Measurements from ENCODE around the gene AGAP1. TPM values are rescaled to one million over a fixed set of nuclear protein-coding genes. Genes with fewer than 3 reads are reported as not detected.

The AGAP1 gene
- total RNA-seq, 1 donor from 2014 or later: 20.4 TPM

- H3K9ac ChIP-seq: no peak overlapping the region
- H3K27ac ChIP-seq: no peak overlapping the region
- H3K79me2 ChIP-seq (ENCODE audit: low read depth): peaks cover 93% of the 10 kb centered on the region
- no peak overlapping the region for H3K4me2 ChIP-seq
- no peaks in the 10 kb centered on the region for H3K9me3 ChIP-seq (ENCODE audit: low read depth)
- no peak overlapping the region for H2AFZ ChIP-seq (replicated peaks)
- Mint-ChIP-seq H3K27ac (peak overlapping the region; percentile 74), H3K4me1 (peaks cover 22% of the 10 kb centered on the region), H3K27me3 (ENCODE audit: insufficient read depth, low read depth) (no peaks in the 10 kb centered on the region), H3K4me3 (no peak overlapping the region), H3K36me3 (no peaks in the 10 kb centered on the region), H3K9me3 (no peaks in the 10 kb centered on the region)
- TF ChIP-seq EZH2 (IDR thresholded peaks at IDR 0.05): no peak
- no peak for TF ChIP-seq EZH2phosphoT487 (IDR thresholded peaks at IDR 0.05)
- TF ChIP-seq CTCF (IDR thresholded peaks at IDR 0.05): no peak
- no peaks in the 10 kb centered on the region for H3F3A ChIP-seq (ENCODE audit: low read depth)
- H3K4me1 ChIP-seq: peaks cover 14% of the 10 kb centered on the region
- H4K20me1 ChIP-seq (ENCODE audit: low read depth): peaks cover 98% of the 10 kb centered on the region
- H3K36me3 ChIP-seq: no peaks in the 10 kb centered on the region
- H3K4me3 ChIP-seq: no peak overlapping the region
- no peaks in the 10 kb centered on the region for H3K27me3 ChIP-seq
- no peak for DNase-seq (ENCODE audit: low spot score)
Measured at GRCh38 chr2:235545339-235546150, 51.7 kb downstream of the AGAP1 start.

- Histone ChIP-seq H3K79me2 (ENCODE audit: low read depth) (peaks cover 90% of the 10 kb centered on the region), H3K4me1 (peaks cover 14% of the 10 kb centered on the region), H3K9ac (no peak overlapping the region), H3F3A (ENCODE audit: low read depth) (no peaks in the 10 kb centered on the region), H2AFZ (replicated peaks) (no peak overlapping the region), H3K27me3 (no peaks in the 10 kb centered on the region), H3K36me3 (no peaks in the 10 kb centered on the region), H3K4me3 (no peak overlapping the region), H3K4me2 (no peak overlapping the region), H3K27ac (no peak overlapping the region), H4K20me1 (ENCODE audit: low read depth) (peaks cover 97% of the 10 kb centered on the region), H3K9me3 (ENCODE audit: low read depth) (no peaks in the 10 kb centered on the region)
- DNase-seq (ENCODE audit: low spot score): no peak
- TF ChIP-seq EZH2 (IDR thresholded peaks at IDR 0.05) (no peak), CTCF (IDR thresholded peaks at IDR 0.05) (no peak), EZH2phosphoT487 (IDR thresholded peaks at IDR 0.05) (no peak)
- no peaks in the 10 kb centered on the region for H3K27me3 Mint-ChIP-seq (ENCODE audit: insufficient read depth, low read depth)
- no peaks in the 10 kb centered on the region for H3K36me3 Mint-ChIP-seq
- H3K4me1 Mint-ChIP-seq: peaks cover 25% of the 10 kb centered on the region
- no peak overlapping the region for H3K4me3 Mint-ChIP-seq
- peak overlapping the region; percentile 74 for H3K27ac Mint-ChIP-seq
- H3K9me3 Mint-ChIP-seq: no peaks in the 10 kb centered on the region
Measured at GRCh38 chr2:235546151-235546435, 52.2 kb downstream of the AGAP1 start.

- peaks cover 28% of the 10 kb centered on the region for H3K4me1 Mint-ChIP-seq
Measured at GRCh38 chr2:235546436-235546835, 52.6 kb downstream of the AGAP1 start.

More at GRCh38 chr2:235546436-235546835, 52.6 kb downstream of the AGAP1 start:
- Histone ChIP-seq H3K36me3 (no peaks in the 10 kb centered on the region), H3K9ac (no peak overlapping the region), H4K20me1 (ENCODE audit: low read depth) (peaks cover 98% of the 10 kb centered on the region), H3K27ac (no peak overlapping the region), H2AFZ (replicated peaks) (no peak overlapping the region), H3K4me2 (no peak overlapping the region), H3K9me3 (ENCODE audit: low read depth) (no peaks in the 10 kb centered on the region), H3F3A (ENCODE audit: low read depth) (no peaks in the 10 kb centered on the region), H3K79me2 (ENCODE audit: low read depth) (peaks cover 93% of the 10 kb centered on the region), H3K4me1 (peaks cover 15% of the 10 kb centered on the region), H3K27me3 (no peaks in the 10 kb centered on the region), H3K4me3 (no peak overlapping the region)
- Mint-ChIP-seq H3K36me3 (no peaks in the 10 kb centered on the region), H3K4me3 (no peak overlapping the region), H3K9me3 (no peaks in the 10 kb centered on the region), H3K27me3 (ENCODE audit: insufficient read depth, low read depth) (no peaks in the 10 kb centered on the region), H3K27ac (peak overlapping the region; percentile 68)
- DNase-seq (ENCODE audit: low spot score): no peak
- no peak for TF ChIP-seq EZH2phosphoT487 (IDR thresholded peaks at IDR 0.05)
- TF ChIP-seq EZH2 (IDR thresholded peaks at IDR 0.05): no peak
- TF ChIP-seq CTCF (IDR thresholded peaks at IDR 0.05): no peak

Data from neural progenitor cell (in vitro differentiated cells).